GM21576 (cell line): ENCODE measurements around the gene RERE.
"Not testable (repeated sequence)": the region's sequence is repeated elsewhere in the genome, so short reads cannot be mapped to it uniquely, and the experiment has no call there.

ENCODE experiments used
- ATAC-seq: cut with Tn5 transposase; IDR thresholded peaks from one replicate; pipeline ENCODE4 v1.9.1; 2021; ENCODE audit warnings: mild to moderate bottlenecking, moderate library complexity; ENCODE audit not compliant: unreplicated experiment

Gene RERE

DNA sequence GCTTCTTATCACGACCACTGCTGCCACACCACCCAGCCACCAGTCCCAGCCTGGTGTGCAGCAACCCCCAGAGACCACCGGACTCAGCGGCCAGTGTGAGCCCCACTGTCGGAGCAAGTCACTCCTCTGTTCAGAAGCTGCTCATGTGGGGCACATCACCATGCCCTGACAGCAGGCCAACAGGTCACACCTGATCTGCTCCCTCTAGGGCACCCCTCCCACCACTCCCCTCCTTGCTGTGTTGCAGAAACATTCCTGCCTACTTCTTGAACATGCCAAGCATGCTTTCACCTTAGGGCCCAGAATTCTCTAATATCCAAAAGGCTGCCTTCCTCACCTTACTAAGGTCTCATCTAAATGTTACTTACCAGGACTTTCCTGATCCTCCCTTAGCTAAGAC is 353.1 kb downstream of the RERE start:
- no peak for ATAC-seq

DNA sequence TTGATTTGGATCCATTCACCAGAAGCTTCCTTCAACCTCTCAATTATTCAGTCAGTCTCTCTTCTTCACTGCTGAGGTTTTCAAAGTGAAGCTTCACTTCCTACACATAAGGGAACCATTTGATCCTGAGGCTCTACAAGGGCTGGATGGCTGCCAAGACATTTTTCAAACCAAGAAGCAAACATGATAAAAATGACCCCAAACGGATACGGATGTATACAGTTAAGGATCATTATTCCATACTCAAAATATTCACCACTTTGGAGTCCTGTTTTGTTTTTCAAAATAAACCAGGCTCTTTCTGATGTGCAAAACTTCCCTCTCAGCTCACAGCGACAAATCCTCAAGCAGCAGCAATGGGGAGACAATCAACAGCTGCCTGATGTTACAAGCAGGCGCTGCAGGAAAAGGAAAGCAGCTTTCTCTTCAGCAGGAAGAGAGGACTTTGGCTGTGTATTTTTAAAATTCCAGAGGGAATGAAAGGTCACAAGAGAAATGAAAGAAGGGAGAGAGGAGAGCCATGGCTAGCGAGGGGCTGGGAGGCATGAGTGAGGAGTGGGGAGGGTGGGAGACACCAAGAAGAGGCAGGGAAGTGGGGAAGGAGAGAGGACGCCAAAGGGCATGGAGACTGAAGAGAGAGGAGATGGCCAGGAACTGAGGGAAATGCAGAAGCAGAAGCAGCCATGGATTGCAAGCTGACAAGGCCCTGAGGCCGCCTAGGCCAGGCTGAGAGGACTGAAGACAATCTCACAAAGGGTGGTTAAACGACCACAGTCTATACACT is 354.1 kb downstream of the RERE start:
- ATAC-seq = no peak

DNA sequence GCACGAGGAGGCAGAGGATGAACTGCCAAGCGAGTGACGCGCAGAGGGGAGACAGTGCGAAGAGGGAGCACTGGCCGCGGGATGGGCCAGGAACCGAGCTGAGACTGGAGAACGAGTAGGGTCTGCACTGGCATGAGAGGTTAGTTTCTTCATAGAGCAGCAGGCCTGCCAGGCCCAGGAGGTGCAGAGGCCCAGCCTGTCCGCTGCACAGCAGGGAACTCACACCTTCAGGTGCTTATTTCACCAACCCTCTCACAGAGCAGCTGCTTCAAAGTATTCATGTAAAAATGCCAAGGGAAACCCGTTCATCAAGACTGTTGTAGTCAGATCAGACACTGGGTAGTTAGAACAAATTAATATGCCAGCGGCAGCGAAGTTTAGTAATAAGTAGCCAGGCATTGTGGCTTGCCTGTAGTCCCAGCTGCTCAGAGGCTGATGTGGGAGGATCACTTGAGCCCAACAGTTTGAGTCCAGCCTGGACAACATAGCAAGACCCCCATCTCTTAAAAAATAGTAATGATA is 355.0 kb downstream of the RERE start:
- no peak for ATAC-seq

DNA sequence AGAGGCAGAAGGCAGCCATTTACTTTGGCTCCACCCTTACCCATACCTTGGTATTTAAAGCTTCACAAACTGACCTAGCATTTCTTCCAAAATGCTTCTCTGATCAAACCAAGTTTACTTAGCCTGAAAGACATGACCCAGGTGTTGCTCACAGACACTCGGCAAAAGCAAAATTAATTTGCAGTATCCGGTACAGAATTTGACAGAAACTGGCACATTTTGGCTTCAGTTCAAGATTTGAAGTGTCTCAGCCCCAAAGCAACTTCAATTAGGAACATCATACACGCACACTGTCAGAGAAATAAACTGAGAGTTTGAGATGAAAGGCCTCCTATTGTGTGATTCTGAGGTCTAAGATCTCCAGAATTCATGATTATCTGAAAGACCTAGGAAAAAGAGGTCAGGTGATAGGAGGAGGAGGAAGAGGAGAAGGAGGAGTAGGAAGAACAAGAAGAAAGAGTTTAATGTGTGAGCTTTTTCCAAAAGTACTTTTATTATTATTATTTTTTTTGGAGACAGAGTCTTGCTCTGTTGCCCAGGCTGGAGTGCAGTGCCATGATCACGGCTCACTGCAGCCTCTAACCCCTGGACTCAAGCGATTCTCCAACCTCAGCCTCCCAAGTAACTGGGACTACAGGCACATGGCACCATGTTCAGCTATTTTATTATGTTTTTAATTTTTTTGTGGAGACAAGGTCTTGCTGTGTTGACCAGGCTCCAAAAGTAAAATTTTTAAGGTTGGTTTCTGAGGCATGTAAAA is 355.9 kb downstream of the RERE start:
- ATAC-seq = no peak

DNA sequence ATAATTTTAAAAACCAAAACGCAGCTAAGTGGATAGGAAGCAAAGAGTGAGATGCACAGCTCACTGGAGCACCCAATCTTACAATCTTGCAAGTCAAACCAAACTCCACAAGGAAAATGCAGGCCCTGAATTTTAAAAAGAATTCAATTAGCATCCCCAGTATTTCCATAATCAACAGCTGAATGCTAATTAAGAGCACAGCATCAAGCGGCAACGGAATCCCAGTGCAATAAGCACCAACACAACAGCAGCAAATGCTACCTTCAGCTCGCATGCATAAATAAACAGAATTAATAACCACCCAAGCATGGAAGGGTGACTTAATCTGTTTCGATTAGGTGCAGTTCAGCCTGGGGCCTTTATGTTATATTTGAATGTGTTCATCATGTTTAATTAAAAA is 356.7 kb downstream of the RERE start:
- no peak for ATAC-seq

DNA sequence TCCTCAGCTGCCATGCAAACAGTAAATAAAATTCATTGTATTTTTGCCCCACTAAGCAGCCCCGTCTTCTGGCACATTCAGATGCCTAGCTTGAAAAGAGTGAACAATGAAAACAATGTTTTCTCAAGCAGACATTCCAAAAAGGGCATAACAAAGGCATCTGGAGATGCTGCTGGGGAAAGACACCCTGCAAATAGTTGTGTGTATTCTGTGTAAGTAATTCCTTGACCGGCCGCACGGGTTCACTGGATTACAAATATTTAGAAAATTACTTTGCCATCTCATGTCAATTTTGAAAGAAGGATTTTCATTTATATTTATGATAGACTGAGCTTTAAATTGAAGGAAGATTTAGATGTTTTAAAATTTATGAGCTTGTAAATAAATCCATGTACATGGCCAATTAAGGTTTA is 357.3 kb downstream of the RERE start:
- ATAC-seq = no peak

DNA sequence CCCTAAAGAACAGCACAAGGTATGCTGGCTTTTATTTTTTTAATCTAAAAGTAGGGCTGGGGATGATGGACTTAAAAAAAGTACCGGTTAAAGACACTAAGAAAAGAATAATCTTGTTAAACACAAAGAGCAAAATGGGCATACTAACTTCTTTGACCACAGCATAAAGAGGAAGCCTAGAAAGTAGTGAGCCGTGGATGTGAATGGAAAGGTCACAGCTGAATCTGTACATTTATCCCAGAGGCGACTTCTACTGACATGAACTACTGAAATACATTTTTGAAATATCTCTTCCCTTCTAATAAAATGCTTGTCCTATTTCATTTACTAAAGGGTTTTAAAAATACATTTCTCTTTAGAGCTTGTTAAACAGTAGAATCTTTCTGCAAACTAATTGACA is 358.8 kb downstream of the RERE start:
- no peak for ATAC-seq

DNA sequence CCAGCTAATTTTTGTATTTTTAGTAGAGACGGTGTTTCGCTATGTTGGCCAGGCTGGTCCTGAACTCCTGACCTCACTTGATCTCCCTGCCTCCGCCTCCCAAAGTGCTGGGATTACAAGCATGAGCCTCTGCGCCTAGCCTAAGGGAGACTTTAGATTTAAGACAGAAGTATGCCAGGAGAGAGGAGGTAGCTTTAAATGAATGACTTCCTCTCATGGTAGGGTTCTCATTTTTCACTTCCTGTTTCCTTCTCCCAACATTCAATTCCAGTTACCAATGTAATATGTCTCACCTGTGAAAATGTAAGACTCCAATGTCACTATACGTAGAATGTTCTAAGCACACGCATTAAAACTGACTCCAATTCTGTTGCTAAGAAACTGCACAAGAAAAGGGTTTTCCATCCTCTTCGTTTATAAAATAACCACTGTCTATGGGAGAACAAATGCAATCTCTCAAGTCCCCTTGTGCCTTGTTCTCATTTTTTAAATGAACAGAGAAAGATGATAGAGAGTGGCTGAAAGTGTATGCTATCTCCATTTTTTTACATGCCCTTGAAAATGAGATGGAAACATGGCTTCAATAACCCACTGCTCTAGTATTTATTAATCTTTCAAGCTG is 359.6 kb downstream of the RERE start:
- no peak for ATAC-seq

DNA sequence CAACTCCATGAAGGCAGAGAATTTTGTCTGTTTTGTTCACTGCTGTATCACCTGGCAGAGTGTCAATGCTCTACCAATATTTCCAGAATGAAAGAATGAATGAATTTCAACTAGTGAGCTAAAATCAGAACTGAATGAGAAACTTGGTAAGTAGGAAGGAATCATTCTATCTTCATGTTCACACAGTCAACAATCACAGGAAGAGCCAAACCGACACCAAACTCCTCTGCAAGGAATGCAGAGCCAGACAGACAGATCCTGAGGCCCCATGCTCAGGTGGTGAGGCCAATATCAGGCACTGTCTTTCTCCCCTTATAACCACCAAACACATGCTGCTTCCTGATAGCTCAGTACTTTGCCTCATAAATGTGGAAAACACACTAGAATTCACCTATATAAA is 360.4 kb downstream of the RERE start:
- ATAC-seq = no peak

DNA sequence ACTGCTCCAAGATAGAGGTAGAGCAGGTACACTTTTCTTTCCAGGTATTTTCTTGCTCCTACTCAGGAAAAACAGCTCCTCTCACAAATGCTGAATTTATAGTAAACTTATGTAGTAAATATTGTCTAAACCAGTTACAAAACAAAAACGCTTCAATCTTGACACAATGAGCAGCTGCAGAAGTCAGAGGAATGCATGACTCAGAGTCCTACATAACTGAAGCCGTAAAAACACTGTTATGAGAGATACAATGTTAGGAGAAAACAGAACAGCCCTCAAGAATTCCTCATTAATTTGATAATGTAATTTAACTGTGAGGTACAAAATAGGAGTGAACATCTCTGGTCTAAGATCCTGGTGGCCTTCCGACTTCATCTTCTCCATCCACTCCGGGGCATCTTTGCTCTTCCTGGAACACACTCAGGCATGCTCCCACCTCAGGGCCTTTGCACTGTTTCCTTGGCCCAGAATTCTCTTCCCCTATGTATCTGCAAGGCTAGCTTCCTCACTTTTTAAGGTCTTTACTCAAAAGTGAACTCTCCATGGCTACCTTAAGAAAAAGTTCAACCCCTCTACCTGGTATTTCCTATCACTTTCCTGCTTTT is 361.0 kb downstream of the RERE start:
- no peak for ATAC-seq

DNA sequence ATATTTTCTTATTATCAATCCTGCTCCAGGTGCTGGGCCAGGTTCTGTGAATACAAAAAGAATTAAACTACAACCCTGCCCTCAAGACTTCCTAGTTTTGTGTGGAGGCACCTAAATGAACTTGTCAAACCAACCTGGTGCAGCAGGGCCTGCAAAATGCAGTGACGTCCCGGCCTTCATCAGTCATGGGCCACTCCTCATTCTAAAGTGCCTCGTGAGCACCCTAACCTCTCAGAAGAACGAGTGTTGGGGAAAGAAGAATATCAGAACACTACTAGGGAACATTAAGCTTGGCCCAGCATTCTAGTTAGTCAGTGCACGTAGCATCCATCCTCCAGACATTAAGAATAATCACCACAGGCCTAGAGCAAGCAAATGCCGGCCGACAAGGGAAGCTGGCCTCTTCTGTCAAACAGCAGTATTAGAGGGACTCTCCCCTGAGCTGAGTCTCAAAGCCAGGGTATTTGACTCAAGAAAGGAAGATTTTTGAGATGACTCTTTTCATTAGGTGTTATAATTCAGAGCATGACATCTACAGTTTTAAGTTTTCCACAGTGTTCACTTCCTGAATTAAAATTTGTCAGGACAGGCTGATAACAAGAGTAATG is 361.6 kb downstream of the RERE start:
- no peak for ATAC-seq

DNA sequence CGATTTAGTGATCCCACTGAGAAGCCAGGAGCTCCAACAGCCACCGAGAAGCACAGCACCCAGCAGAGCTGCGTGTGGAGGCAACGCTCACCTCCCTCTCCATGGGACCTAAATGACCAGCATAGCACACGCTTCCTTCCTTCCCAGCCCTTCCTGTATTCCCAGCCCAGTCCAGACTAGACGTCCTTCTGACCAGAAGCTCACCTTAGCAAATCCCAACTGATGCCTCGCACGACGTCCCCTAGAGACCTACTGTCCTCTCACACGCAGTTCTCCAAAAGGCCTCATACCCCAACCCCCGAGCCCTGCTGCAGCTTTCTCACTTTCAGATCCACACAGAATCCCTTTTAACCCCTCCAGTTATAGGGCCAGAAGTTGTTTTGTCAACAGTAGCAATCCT is 367.1 kb downstream of the RERE start:
- no peak for ATAC-seq

DNA sequence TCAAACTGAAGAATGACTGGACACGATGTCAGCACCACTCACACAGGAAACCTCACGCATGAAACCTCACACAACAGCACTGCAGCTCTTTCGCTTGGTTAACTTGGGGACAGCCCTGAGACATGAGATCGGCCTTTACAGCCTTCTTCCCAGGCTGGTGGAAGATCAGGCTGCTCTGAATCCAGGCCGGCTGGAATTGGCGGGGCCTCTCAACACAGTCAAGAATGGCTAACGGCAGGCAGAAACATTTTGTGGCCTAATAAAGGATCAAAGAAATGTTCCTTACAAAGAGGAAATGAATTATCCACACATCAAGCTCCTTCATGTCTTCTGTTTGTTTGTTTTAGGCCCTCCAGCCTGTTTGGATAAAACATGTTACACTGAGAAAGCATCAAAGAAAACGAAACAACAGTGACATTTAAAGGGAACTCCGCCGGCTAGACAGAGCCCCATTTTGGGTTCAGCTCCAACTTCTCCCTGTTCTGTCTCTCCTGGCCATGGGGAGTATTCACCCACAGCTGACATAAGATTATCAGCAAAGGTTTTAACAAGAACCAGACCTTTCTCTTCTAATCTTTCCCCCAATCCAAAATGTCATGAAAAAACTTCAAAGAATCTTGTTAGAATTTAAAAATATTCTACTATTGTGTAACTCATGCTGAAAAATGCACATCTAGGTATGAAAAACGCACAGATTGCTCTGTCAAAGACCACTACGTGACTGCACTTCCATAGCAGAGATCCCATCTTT is 368.4 kb downstream of the RERE start:
- no peak for ATAC-seq

DNA sequence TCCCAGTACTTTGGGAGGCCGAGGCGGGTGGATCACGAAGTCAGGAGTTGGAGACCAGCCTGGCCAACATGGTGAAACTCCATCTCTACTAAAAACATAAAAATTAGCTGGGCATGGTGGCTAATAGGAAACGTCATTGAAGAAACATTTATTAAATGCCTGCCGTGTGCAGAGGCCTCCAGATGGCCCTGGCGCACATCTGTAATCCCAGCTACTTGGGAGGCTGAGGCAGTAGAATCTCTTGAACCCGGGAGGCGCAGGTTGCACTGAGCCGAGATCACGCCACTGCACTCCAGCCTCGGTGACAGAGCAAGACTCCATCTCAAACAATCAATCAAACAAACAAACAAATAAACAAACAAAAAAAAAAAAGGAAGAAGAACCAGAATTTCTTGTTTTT is 368.9 kb downstream of the RERE start:
- ATAC-seq = not testable (repeated sequence)

DNA sequence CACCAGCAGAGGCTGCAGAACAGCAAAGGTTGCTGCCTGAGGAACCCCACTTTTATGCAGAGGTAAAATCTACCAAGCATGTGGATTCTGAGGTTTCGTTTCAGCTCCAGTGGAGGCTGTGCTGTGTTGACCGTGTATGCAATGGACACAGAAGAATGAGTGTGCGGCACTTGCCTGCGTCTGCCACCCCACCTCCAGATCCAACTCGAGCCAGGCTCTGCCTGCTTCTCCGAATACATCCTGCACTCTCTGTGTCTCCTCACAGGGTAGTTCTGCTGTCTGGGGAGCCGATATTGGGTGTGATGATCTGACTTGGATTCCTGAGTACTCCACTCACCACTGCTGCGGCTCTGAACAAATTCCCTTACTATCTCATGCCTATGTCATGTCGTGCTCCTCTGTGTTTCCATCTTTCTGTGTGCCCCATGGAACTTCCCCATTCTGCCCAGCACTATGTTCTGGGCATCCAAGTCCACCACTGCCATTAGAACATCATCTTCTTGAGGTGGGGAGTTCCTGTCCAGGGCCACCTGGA is 369.8 kb downstream of the RERE start:
- no peak for ATAC-seq

DNA sequence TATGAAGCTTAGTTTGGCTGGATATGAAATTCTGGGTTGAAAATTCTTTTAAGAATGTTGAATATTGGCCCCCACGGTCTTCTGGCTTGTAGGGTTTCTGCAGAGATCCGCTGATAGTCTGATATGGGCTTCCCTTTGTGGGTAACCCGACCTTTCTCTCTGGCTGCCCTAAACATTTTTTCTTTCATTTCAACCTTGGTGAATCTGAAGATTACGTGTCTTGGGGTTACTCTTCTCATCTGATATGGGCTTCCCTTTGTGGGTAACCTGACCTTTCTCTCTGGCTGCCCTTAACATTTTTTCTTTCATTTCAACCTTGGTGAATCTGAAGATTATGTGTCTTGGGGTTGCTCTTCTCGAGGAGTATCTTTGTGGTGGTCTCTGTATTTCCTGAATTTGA is 371.3 kb downstream of the RERE start:
- not testable (repeated sequence) for ATAC-seq

DNA sequence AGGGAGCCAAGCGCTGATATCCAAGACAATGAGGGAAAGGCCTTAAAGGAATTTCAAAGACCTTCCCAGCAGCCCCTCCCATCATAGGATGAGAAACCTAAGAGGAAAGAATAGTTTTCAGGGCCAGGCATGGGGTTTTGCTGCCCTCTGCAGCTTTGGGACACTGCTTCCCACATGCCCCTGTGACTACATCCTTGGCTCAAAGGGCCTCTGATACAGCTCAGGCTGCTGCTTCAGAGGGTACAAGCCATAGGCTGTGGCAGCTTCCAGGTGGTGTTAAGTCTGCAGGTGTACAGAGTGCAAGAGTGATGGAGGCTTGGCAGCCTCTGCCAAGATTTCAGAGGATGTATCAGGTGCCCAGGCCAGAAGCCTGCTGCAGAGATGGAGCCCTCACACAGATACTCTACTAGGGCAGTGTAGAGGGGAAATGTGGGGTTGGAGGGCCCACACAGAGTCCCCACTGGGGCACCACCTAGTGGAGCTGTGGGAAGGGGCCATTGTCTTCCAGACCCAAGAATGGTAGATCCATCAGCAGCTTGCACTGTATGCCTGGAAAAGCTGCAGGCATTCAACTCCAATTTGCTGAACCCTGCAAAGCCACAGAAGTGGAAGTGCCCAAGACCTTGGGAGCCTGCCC is 373.8 kb downstream of the RERE start:
- ATAC-seq = no peak

DNA sequence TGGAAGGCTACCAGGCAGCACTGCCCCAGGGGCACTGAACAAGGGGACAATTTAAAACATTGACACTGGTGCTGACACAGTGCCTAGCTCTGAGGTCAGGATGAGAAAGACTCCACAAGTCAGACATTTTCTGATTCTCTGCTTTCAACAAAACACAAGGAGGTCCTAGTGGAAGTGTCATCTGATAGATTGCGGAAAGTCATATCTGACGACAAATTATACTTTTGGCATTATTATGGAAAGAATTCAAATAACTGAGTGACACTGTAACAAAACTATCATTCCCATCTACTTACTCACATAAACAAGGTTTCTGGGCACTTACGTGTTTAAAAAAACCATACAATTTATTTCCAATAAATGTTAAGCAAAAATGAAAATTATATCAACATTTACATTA is 376.0 kb downstream of the RERE start:
- ATAC-seq = no peak

DNA sequence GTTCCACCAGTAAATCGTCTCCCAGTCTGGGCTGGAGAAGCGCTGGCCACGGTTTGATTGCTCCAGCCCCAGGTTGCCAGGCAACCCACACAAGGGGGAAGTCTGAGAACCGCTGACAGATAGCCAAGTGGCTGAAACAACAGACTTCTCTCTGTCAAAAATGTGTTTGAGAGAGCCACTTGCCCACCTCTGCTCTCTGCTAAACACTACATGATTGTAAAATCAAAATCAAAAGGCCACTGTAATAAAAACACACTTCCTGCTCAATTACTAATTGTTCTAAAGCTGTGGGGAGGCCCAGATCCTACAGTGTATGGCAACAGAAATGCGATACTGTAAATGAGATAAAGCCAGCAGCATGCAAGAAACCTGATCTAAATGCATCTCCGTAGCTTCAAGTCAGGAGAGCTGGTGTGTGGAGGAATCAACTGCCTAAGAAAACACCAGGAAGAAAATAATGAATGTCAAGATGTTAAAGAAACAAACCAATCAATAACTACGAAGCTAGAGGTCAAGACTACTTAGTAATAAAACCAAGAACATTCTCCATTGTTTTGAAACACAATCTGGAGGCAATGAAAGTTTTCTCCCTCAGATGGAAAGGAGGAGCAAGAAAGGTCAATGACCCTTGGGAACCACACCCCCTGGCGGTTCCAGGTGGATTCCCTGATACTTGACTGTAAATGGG is 378.3 kb downstream of the RERE start:
- ATAC-seq = no peak
